ENCODE measurements around the gene TPM1. TPM values are rescaled to one million over a fixed set of nuclear protein-coding genes. Genes with fewer than 3 reads are reported as not detected.

TPM1 gene
- total and polyA plus RNA-seq, 2 donors (not counting 1 experiment from before 2014, with no cell fraction given): 5.5 to 20.3 TPM

DNA sequence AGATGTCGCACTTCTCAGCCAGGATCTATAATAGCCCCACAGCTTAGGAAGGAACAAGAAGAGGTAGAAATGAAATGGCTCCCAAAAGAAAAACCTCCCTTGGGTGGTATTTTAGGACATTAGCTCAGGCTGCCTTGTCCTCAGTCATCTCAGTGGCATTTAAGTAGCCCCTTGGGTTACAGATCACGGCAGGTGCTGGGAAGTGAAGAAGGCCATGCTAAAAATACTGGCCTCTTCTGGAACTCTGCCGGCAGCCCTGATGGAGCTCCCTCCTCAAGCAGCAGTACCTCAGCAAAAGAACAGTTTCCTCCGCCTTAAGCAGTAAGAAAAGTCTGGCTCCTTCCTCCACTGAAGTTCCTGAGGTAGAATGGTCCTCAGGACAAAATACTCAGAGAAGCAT lies 7.3 kb upstream of the TPM1 start:
- Mint-ChIP-seq H3K4me3 (no peak overlapping the region), H3K27me3 (peaks cover 14% of the 10 kb centered on the region), H3K9me3 (ENCODE audit: insufficient read depth) (no peaks in the 10 kb centered on the region), H3K27ac (no peak overlapping the region), H3K4me1 (no peaks in the 10 kb centered on the region)
- WGBS (ENCODE audit: insufficient coverage): 100% methylated on average over 3 of the region's 4 CpGs
- intact Hi-C loops (cut with micrococcal nuclease): no loop called here
- no peak overlapping the region for H3K9ac ChIP-seq (ENCODE audit: low read length)
- H3K79me2 ChIP-seq (ENCODE audit: control insufficient read depth, insufficient read depth, low read length): no peaks in the 10 kb centered on the region
- no peak for TF ChIP-seq EZH2 (IDR thresholded peaks at IDR 0.05; ENCODE audit: borderline replicate concordance, insufficient read depth, low read depth, low read length, poor library complexity, severe bottlenecking)
- TF ChIP-seq CTCF (IDR thresholded peaks at IDR 0.05): no peak
- ATAC-seq (ENCODE audit: low read depth) (no peak), DNase-seq (no peak)
- no peaks in the 10 kb centered on the region for H3K36me3 ChIP-seq (replicated peaks in 1 of 2; ENCODE audit: control extremely low read depth in 1 of 2, control insufficient read depth in 1 of 2, extremely low read depth in 1 of 2, insufficient read depth in 2 of 2, low read length in 1 of 2)
- H3K27me3 ChIP-seq (replicated peaks in 1 of 4; ENCODE audit: control extremely low read depth in 1 of 4, control insufficient read depth in 3 of 4, insufficient read depth in 4 of 4, low read length in 3 of 4): peaks cover 0 to 24% (median 4%) of the 10 kb centered on the region in 4 experiments
- CTCF ChIA-PET: interaction anchor here (1.0 to 1.6 kb wide), 3 partner anchors 11 to 59 kb away, joined by 3 to 6 read pairs (median 4); no protein-coding TSS in a partner anchor
- H3K4me1 ChIP-seq (ENCODE audit: control insufficient read depth in 2 of 2, insufficient read depth in 2 of 2, low read length in 2 of 2): no peaks in the 10 kb centered on the region
- no peak overlapping the region for H2AFZ ChIP-seq (ENCODE audit: insufficient read depth, low read depth, low read length, poor library complexity, severe bottlenecking)
- H3K4me3 ChIP-seq (ENCODE audit: control extremely low read depth in 1 of 5, extremely low read depth in 1 of 5, insufficient read depth in 1 of 5, low read depth in 2 of 5, low read length in 4 of 5): no peak overlapping the region
- no peaks in the 10 kb centered on the region for H4K20me1 ChIP-seq (ENCODE audit: control insufficient read depth, insufficient read depth, low read length, poor library complexity, severe bottlenecking)
- H3K27ac ChIP-seq (ENCODE audit: low read length in 2 of 2): no peak overlapping the region
- no peaks in the 10 kb centered on the region for H3K9me3 ChIP-seq (ENCODE audit: control extremely low read depth in 1 of 3, control insufficient read depth in 2 of 3, insufficient read depth in 1 of 3, low read length in 2 of 3)
- POLR2A ChIA-PET: no interaction called here
- no peak overlapping the region for H3K4me2 ChIP-seq (replicated peaks; ENCODE audit: low read depth, low read length, poor library complexity, severe bottlenecking)

GRCh38 chr15:63035977-63036376 lies 6.6 kb upstream of the TPM1 start:
- CTCF ChIA-PET: interaction anchor here (1.0 to 1.6 kb wide), 3 partner anchors 10 to 58 kb away, joined by 3 to 6 read pairs (median 4); no protein-coding TSS in a partner anchor
- H3K4me1 Mint-ChIP-seq: no peaks in the 10 kb centered on the region
- ATAC-seq (ENCODE audit: low read depth): no peak

More at GRCh38 chr15:63035977-63036376, 6.6 kb upstream of the TPM1 start:
- WGBS (ENCODE audit: insufficient coverage): 72% methylated on average over 2 of the region's 4 CpGs
- H3K9me3 Mint-ChIP-seq (ENCODE audit: insufficient read depth): no peaks in the 10 kb centered on the region
- H3K27me3 Mint-ChIP-seq: peaks cover 16% of the 10 kb centered on the region
- POLR2A ChIA-PET: no interaction called here
- H3K27ac Mint-ChIP-seq: no peak overlapping the region
- intact Hi-C loops (cut with micrococcal nuclease): no loop called here
- Histone ChIP-seq H3K4me2 (replicated peaks; ENCODE audit: low read depth, low read length, poor library complexity, severe bottlenecking) (no peak overlapping the region), H3K27ac (ENCODE audit: low read length in 2 of 2) (no peak overlapping the region), H2AFZ (ENCODE audit: insufficient read depth, low read depth, low read length, poor library complexity, severe bottlenecking) (no peak overlapping the region), H3K4me3 (ENCODE audit: control extremely low read depth in 1 of 5, extremely low read depth in 1 of 5, insufficient read depth in 1 of 5, low read depth in 2 of 5, low read length in 4 of 5) (no peak overlapping the region), H3K4me1 (ENCODE audit: control insufficient read depth in 2 of 2, insufficient read depth in 2 of 2, low read length in 2 of 2) (no peaks in the 10 kb centered on the region), H3K79me2 (ENCODE audit: control insufficient read depth, insufficient read depth, low read length) (no peaks in the 10 kb centered on the region), H3K36me3 (replicated peaks in 1 of 2; ENCODE audit: control extremely low read depth in 1 of 2, control insufficient read depth in 1 of 2, extremely low read depth in 1 of 2, insufficient read depth in 2 of 2, low read length in 1 of 2) (no peaks in the 10 kb centered on the region), H4K20me1 (ENCODE audit: control insufficient read depth, insufficient read depth, low read length, poor library complexity, severe bottlenecking) (no peaks in the 10 kb centered on the region), H3K27me3 (replicated peaks in 1 of 4; ENCODE audit: control extremely low read depth in 1 of 4, control insufficient read depth in 3 of 4, insufficient read depth in 4 of 4, low read length in 3 of 4) (peaks cover 0 to 24% (median 4%) of the 10 kb centered on the region in 4 experiments), H3K9me3 (ENCODE audit: control extremely low read depth in 1 of 3, control insufficient read depth in 2 of 3, insufficient read depth in 1 of 3, low read length in 2 of 3) (no peaks in the 10 kb centered on the region), H3K9ac (ENCODE audit: low read length) (no peak overlapping the region)
- no peak for DNase-seq
- no peak for TF ChIP-seq CTCF (IDR thresholded peaks at IDR 0.05)
- no peak for TF ChIP-seq EZH2 (IDR thresholded peaks at IDR 0.05; ENCODE audit: borderline replicate concordance, insufficient read depth, low read depth, low read length, poor library complexity, severe bottlenecking)
- no peak overlapping the region for H3K4me3 Mint-ChIP-seq

Data from B cell (primary cell).